CD4-positive, alpha-beta T cell treated with Interleukin-21 for 1 hour (primary cell): Measurements from ENCODE around the gene GCN1.
"Not testable (repeated sequence)": the region's sequence is repeated elsewhere in the genome, so short reads cannot be mapped to it uniquely, and the experiment has no call there.

ENCODE experiments used
- DNase-seq: peaks from one replicate; pipeline ENCODE4 v3.0.0-alpha.2; 2020

GCN1 gene, protein sequence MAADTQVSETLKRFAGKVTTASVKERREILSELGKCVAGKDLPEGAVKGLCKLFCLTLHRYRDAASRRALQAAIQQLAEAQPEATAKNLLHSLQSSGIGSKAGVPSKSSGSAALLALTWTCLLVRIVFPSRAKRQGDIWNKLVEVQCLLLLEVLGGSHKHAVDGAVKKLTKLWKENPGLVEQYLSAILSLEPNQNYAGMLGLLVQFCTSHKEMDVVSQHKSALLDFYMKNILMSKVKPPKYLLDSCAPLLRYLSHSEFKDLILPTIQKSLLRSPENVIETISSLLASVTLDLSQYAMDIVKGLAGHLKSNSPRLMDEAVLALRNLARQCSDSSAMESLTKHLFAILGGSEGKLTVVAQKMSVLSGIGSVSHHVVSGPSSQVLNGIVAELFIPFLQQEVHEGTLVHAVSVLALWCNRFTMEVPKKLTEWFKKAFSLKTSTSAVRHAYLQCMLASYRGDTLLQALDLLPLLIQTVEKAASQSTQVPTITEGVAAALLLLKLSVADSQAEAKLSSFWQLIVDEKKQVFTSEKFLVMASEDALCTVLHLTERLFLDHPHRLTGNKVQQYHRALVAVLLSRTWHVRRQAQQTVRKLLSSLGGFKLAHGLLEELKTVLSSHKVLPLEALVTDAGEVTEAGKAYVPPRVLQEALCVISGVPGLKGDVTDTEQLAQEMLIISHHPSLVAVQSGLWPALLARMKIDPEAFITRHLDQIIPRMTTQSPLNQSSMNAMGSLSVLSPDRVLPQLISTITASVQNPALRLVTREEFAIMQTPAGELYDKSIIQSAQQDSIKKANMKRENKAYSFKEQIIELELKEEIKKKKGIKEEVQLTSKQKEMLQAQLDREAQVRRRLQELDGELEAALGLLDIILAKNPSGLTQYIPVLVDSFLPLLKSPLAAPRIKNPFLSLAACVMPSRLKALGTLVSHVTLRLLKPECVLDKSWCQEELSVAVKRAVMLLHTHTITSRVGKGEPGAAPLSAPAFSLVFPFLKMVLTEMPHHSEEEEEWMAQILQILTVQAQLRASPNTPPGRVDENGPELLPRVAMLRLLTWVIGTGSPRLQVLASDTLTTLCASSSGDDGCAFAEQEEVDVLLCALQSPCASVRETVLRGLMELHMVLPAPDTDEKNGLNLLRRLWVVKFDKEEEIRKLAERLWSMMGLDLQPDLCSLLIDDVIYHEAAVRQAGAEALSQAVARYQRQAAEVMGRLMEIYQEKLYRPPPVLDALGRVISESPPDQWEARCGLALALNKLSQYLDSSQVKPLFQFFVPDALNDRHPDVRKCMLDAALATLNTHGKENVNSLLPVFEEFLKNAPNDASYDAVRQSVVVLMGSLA (N-terminal part only)

DNA sequence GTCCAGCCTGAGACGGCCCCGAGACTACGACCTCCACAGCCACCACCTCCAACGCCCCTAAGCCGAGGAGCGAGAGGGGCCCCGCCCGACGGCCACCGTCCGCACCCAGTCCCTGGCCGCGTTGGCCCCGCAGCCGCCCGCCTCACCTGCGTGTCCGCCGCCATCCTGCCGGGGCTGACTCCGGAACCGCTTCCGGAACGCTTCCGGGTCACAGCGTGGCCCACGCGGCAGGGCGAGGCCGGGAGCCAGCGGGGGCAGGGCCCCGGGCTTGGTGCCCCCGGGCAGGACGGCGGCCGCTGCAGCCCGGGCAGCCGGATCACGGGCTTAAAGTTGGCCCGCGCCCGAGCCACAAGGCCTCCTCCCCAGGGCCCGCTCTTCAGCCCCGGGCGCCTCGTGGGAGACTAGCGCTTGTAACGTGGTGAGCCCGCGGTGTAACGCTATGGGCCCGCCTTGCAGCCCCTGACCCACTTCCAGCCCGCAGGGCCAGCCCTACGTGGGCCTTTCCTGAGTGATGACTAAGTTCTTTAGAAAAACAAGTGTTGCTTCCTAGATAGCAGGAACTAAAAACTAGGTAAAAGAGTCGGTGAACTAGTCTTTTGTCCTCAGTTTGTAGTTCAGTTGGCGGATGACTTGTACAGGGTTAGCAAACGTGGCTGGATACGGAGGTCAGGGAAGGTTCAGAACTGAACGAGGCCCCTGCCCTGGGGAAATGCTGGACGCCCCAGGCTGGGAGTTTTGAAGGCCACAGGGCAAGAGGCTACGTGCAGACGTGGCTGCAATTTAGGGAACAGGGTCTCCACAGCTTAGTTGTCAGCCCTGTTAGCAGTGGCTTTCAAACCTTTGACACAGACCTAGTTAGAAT lies at the start of gene GCN1:
GCN1 (minus strand) TSS at position 182 of the 862 bp plus-strand sequence; CDS start at position 164, 18 bp downstream.
- DNase-seq, result peak; percentile 89

DNA sequence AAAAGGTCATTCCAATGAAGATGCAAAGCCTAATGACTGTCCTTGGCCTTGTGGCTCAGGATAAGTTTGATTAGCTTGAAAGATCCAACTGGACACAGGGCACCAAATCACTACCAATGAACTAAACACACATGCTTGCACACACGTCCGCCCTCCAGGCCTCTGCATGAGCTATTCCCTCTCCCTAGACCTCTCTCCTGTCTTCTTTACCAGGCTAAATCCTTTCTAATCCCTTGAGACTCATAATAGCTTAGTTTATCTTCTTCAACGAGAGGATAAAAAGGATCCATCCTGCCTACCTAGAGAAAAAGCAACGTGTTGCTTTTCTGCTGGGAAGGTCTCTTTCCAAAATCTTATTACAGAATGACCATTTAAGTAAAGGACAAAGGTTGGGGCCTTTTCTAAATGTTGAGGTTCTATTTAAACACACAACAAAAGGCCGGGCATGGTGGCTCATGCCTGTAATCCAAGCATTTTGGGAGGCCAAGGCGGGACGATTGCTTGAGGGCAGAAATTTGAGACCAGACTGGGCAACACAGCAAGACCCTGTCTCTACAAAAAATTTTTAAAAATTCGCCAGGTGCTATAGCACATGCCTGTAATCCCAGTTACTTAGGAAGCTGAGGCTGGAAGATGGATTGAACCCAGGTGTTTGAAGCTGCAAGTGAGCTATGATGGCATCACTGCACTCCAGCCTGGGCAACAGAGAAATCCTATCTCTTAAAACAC lies 48.6 kb upstream of the GCN1 start:
- DNase-seq, result no peak

DNA sequence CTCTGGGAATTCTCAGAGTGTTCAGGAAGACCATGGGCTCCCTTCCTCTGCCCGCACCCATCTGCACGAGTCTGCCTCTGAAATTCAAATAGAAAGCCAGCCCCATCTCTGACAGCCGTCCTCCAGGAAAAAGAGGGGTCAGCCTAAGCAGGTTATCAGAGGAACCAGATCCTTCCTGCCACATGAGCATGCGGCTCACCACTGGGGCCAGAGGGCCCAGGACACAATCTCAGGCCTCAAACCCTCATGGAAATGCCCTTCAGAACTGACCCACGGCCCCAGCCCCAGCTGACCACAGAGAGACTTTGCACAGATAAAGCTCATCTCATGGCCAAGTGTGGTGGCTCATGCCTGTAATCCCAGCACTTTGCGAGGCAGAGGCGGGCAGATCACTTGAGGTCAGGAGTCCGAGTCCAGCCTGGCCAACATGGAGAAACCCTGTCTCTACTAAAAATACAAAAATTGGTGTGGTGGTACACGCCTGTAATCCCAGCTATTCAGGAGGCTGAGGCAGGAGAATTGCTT lies 47.8 kb upstream of the GCN1 start:
- DNase-seq, result no peak

DNA sequence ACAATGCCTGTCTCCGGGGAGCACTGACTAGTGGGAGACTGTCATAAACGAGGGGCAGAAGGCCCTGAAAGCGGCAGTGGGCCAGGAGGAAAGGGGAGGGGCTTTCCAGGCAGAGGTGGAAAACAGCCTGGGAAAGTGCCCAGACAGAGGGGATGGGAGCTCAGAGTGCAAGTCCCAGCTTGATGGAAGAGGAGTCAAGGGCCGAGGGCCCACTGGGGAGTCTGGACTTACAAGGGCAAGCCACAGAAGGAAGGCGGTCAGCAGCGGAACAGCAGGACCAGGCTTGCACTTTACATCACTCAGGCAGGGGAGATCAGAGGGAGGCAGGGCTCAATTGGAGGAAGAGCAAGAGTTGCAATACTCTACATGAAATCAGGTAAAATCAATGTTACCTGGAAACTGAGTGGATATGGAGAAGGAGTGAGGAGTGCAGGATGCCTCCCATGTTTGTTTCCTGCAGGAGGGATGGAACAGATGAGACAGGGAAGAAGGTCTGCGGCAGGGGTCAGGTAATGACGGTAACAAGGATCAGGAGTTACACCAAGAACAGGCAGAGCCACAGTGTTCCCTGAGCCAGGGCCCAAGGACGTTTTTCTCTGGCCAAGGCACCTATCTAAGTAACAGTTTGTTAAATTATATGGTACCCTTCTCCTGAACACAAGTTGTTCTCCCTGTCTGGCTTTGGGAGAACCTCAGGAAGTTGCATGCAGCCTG lies 47.2 kb upstream of the GCN1 start:
- DNase-seq, result no peak

DNA sequence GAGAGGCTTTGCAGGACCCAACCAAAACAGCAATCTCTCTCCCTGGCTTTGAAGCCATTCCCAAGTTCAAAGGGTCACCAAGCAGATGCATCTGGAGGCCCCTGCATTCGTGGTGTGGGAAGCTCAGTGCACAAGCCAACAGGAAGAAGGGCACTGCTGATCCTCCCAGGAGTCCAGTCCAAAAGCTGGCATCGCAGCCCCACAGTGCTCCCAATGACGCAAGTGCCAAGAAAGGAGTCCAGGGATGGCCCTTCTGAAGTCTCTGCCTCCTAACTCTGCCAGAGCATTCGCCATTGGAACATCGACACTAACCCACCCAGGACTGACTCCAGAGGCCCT lies 45.9 kb upstream of the GCN1 start:
- DNase-seq, result no peak

DNA sequence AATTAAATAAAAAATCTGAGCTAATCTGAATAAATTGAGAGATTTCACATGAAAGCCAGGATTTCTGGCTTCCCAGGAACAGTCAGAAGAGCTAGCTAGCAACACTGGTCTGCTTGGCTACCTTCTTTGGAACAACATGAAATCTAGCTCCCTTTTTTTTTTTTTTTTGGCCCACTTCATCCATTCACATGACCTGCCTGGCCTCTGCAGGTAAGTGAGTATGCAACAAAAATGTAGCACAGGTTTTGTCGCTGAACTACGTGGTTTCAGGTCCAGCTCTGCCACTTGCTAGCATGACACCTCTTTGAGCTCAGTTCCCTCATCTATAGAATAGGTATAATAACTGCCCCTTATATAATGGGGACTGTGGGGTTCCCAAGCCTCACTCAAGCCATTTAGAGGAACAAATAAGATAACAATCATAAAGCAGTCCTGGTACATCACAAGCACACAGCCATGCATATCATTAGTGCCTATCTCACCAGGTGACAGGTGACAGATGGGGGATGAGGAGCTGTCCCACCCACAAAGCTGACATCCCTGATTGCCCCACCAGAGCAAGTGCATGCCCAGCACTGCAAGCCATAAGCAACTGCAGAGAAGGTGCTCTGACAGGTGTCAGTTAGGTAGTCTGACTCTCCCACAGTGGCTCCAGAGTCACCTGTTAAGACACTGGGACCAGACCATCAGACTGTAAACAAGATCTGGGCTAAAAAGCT lies 45.4 kb upstream of the GCN1 start:
- DNase-seq, result no peak

DNA sequence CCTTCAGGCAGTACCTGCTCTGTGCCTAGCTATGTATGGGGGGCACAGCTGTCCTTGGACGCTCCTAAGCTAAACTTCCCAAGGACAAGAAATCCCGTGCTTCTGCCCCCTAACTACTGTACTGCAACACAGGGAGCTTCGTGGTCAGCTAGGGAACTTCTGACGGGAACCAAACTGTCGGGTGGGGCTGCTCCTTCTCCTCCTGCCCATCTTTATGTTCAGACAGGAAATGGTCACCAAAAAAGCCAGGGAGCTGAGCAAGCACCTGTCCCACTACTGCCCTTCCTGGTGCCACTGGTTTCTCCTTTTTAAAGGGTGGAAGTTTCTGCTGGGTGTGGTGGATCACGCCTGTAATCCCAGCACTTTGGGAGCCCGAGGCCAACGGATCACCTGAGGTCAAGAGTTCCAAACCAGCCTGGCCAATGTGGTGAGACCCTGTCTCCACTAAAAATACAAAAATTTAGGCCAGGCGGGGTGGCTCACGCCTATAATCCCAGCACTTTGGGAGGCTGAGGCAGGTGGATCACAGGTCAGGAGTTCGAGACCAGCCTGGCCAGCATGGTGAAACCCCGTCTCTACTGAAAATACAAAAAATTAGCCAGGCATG lies 44.4 kb upstream of the GCN1 start:
- DNase-seq, result no peak

DNA sequence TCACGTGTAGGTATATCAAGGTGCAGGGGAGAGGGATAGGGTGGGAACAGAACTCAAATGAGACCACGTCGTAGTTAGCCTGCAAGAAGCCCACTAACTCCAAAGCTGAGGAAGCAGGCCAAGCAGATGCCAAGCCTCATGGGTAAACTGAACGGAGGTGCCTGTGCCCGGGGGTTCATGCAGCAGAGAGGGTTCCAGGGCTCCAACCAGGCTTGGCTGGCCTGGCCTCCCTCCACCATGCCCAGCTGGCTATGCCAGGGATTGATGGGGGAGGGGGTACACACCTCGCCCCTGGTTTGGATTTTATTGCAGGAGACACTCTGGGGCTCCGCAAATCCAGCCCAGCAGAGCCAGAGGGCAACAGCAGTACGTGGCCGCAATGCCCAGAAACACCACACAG lies 43.7 kb upstream of the GCN1 start:
- no peak for DNase-seq

DNA sequence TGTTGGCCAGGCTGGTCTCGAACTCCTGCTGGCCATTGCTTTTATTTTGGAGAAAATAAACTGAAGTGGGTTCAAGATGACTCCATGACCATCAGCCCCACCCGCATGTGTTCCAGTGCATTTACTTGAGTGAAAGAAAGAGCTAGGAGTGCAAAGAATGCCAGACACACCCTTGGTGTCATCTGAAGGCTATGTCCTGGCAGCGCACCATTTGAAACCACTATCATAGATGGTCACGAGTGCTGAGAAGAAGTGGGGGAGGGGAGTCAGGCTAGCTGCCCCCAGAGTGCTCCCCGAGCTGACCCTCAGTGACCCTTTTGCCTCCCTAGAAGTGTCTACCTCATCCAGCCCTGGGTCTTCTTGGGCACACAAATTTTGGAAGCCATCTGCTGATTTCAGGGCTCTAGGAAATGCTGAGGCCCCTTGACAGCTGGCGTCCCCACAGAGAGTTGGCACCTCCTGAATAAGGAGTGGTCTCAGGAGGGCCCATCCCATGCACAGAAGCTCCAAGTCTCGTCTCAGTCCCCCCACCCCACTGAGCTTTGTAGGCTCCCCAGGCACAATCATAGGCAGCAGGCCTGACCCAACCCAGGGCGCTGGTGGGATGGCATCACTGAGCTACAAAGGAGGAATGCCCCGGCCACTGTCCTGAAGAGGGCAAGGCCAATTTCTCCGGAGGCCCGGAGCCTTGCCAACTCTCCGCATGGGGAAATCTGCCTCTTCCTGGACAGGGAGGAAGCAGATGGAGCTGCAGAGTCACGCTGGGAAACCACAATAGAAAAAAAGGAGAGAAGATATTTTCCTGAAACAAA lies 43.1 kb upstream of the GCN1 start:
- DNase-seq, result no peak

DNA sequence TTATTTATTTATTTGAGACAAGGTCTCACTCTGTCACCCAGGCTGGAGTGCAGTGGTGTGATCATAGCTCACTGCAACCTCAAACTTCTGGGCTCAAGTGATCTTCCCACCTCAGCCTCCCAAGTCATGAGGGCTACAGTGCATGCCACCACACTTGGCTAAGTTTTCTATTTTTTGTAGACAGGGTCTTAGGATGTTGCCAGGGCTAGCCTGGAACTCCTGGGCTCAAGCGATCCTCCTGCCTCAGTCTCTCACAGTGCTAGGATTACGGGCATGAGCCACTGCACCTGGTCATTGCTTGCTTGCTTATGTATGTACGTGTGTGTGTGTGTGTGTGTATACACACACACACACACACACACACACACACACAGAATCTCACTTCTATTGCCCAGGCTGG lies 42.3 kb upstream of the GCN1 start:
- not testable (repeated sequence) for DNase-seq

DNA sequence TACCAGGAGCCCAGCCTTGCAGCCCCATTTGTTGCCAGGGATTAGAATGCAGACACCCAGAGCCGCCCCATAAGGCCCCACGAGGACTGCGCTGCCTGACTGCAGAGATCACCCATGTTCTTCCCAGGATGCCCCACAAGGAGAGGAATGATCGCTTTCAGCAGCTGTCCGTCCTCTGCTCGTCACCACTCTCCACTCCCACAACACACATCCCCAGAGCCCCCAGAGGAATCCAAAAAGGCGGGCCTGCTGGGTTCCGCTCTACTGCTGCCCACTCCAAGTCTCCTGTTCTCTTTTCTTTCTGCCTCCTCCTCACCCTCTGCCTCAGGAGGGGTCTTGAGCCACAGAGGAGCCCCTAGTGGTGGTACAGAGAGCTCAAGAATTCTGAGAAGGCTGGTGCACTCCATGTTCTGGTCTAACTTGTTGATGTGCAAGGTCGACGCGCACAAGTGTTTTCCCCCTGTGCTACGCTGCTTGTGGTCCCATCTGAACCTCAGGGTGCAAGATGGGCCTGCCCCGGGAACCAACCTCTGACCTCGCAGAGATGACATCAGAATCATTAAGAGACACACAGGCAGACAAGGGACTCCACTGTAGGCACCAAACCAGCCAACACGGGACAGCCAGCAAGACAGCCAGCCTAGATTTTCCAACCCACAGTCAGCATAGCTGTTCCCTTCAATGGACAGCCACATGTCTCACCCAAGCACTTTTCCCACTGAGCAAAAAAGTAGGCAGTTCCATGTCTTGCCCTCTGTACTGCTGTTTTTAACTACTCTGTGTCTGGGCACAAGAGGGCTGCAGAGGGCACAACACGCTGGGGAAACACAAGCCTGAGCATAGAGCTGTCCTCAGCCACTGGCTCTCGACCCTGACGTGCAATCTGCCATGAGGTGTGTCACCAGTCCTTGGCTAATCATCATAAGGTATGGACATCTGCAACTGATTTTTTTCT lies 41.1 kb upstream of the GCN1 start:
- no peak for DNase-seq

DNA sequence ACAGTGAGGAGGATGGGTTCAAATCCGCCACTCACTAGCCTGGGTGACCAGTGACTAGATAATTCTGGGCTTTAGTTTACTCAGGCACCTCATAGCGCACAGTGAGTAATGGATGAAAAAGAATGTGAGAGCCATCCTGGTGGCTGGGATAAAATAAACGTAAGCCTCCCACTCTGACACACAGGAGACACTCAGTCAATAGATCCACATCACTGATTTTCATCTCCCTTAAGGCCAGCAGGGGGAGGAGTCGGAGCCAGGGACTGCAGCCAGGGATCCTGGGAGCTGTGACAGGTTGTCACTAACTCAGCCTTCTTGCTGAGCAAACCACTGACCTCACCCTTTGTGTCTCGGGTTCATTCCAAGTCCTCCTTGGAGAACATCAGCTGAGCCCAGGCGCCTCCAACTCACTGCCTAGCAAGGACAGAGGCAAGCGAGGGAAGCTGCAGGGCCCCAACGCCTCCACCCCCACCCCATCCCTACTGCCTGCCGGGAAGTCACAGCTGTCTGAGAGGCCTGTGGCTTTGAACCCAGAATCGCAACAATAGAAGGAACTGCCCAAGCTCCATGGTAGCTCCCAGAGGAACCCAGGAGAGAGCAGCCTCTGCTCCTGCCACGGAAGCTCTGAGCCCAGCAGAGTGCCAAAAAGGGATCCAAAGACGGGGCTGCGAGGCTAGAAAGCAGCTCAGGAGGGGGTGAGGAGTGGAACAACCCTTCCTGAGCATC lies 40.3 kb upstream of the GCN1 start:
- no peak for DNase-seq

DNA sequence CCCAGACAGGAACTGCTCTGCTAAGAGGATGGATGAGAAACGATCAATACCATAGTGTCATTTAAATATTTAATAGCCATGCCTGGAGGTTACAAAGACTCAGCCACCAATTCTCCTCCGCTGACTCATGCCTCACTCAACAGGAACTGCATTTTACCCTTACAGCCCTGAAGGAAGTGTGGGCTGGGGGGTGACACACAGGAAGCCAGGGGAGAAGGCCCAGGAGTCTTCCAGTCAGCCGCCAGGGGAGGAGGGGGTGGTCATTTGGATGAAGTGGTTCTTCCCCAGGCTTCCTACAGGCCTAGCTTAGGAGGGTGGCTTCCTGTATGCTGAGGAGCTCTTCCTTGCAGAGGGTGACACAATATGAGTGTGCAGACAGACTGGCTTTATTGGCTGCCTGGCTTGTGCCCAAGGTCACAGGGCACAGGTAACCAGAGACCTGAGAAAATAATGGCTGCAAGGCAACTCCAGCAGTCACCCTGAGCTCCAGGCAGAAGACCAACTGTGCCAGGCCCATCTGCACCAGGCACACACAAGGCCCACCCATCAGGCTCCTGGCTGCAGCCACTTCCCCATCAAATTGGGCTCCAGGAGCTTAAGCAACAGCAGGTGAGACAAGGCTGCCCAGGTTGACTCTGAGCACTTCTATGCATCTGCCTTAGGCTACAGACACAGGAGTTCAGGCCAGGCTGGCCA lies 36.9 kb upstream of the GCN1 start:
- peak; percentile 73 for DNase-seq

DNA sequence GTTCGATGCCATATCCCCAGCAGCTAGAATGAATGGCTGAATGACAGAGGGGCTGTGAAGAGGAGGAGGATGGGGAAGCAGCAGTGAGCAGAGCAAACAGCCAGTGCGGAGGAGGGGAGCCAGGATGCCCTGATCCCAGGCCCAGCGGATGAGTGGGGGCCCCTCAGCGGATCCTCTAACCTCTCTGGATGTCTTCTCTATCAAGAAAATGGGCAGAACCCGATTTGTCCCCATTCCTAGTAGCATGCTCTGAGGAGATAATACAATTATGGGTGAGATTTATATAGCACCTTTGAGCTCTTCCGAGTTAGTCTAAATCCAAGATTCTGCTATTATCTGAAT lies 36.4 kb upstream of the GCN1 start:
- DNase-seq, result no peak

DNA sequence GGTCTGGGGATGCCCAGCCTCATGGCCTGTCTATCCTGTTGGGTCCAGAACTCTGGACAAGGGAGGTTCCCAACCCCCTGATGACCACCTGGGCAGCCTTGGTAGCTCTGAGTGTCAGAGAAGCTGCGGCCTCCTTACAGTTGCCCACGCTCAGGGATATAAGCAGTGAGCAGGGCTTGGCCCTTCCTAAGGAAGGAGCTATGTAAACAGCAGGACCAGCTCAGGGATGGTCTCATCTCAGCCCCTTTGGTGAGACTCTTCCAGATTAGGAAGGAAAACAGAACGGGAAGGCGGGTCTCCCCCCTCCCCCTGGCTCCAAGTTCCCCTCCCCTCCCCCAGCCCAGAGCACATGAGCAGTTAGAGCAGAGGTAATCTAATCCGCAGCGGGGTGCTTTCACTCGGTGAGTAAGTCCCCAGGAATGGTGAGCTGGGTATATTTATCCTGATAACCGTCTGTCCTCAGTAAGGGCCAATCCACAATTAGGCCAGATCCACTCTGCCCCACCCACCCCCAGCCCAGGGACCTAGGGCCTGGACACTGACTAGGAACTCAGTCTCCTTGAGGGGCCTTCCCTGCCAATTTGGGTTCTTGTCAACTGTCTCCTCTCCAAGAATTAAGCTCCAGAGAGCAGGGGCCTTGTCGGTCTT lies 35.9 kb upstream of the GCN1 start:
- DNase-seq, result no peak
